Measurements from ENCODE around the gene EME2. TPM values are rescaled to one million over a fixed set of nuclear protein-coding genes. Genes with fewer than 3 reads are reported as not detected.
A peak's percentile ranks its signal among the peaks of the same experiment; 100 is the strongest.
"Not testable (repeated sequence)": the region's sequence is repeated elsewhere in the genome, so short reads cannot be mapped to it uniquely, and the experiment has no call there.

The EME2 gene
- total and polyA plus RNA-seq, 2 of the 13 experiments (the other 11 are each of a cell fraction or from before 2014, with no cell fraction given): 4.4 to 7.6 TPM

GRCh38 chr16:1732071-1732470 is 40.5 kb upstream of the EME2 start:
- Histone ChIP-seq H3K9me3 (ENCODE audit: low read length) (peaks cover 11% of the 10 kb centered on the region), H2AFZ (ENCODE audit: low read length) (no peak overlapping the region), H3K9ac (ENCODE audit: insufficient read depth, low read depth, low read length) (no peak overlapping the region), H3K4me2 (ENCODE audit: low read depth, low read length) (no peak overlapping the region), H4K20me1 (ENCODE audit: insufficient read depth, low read length) (no peaks in the 10 kb centered on the region), H3K36me3 (replicated peaks in 1 of 2; ENCODE audit: control insufficient read depth in 1 of 2, insufficient read depth in 2 of 2, low read length in 2 of 2) (peaks cover 26 to 46% of the 10 kb centered on the region in 2 experiments; a peak in 4 of 5 replicates), H3K27ac (ENCODE audit: extremely low read length, insufficient read depth, low read length) (no peak overlapping the region), H3K4me1 (ENCODE audit: insufficient read depth, low read length) (no peaks in the 10 kb centered on the region), H3K4me3 (replicated peaks in 1 of 3; ENCODE audit: insufficient read depth in 1 of 3, low read depth in 2 of 3, low read length in 3 of 3) (no peak overlapping the region), H3K27me3 (ENCODE audit: control insufficient read depth in 1 of 2, insufficient read depth in 2 of 2, low read length in 2 of 2) (no peaks in the 10 kb centered on the region; a peak in 1 of 5 replicates), H3K79me2 (ENCODE audit: insufficient read depth, low read length) (no peaks in the 10 kb centered on the region)
- ATAC-seq (no peak), DNase-seq (ENCODE audit: low spot score) (no peak), FAIRE-seq (no peak)
- in situ Hi-C loops (cut with HindIII; ENCODE audit: extremely low pct_ligation_motif_present, low pct_unique_long_range_greater_than_20kb) (no loop called here), intact Hi-C loops (cut with micrococcal nuclease; ENCODE audit: unreplicated experiment) (no loop called here)
- ChIA-PET POLR2A (no interaction called here), CTCF (ENCODE audit: low intra/inter-chr PET ratio, low total read pairs) (no interaction called here)
- WGBS (ENCODE audit: low lambda C conversion rate): 89% methylated on average over 11 of the region's 14 CpGs
- no peak for TF ChIP-seq ZNF598 (CRISPR knock-in tag; IDR thresholded peaks at IDR 0.05; ENCODE audit: borderline replicate concordance)
- TF ChIP-seq SMARCE1 (IDR thresholded peaks at IDR 0.05; ENCODE audit: borderline replicate concordance): no peak
- no TSS peak for BruUV-seq (replicated peaks)

GRCh38 chr16:1732551-1732987 is 40.0 kb upstream of the EME2 start:
- H3K27me3 ChIP-seq (ENCODE audit: control insufficient read depth in 1 of 2, insufficient read depth in 2 of 2, low read length in 2 of 2); in situ Hi-C loops (cut with HindIII; ENCODE audit: extremely low pct_ligation_motif_present, low pct_unique_long_range_greater_than_20kb); ATAC-seq; H3K79me2 ChIP-seq (ENCODE audit: insufficient read depth, low read length); DNase-seq (ENCODE audit: low spot score); H3K27ac ChIP-seq (ENCODE audit: extremely low read length, insufficient read depth, low read length); intact Hi-C loops (cut with micrococcal nuclease; ENCODE audit: unreplicated experiment); POLR2A ChIA-PET; H3K4me1 ChIP-seq (ENCODE audit: insufficient read depth, low read length); H3K4me3 ChIP-seq (replicated peaks in 1 of 3; ENCODE audit: insufficient read depth in 1 of 3, low read depth in 2 of 3, low read length in 3 of 3); CTCF ChIA-PET (ENCODE audit: low intra/inter-chr PET ratio, low total read pairs); H3K4me2 ChIP-seq (ENCODE audit: low read depth, low read length); H4K20me1 ChIP-seq (ENCODE audit: insufficient read depth, low read length); BruUV-seq (replicated peaks); FAIRE-seq; H3K9ac ChIP-seq (ENCODE audit: insufficient read depth, low read depth, low read length); H2AFZ ChIP-seq (ENCODE audit: low read length): not testable (repeated sequence)
- 0 out of 2 replicates have a peak, but pooled peaks have one; percentile 70 for TF ChIP-seq HNRNPL (IDR thresholded peaks at IDR 0.05; ENCODE audit: low read depth, low read length)
- Histone ChIP-seq H3K9me3 (ENCODE audit: low read length) (peaks cover 11% of the 10 kb centered on the region), H3K36me3 (replicated peaks in 1 of 2; ENCODE audit: control insufficient read depth in 1 of 2, insufficient read depth in 2 of 2, low read length in 2 of 2) (peaks cover 23 to 41% of the 10 kb centered on the region in 2 experiments; a peak in 4 of 5 replicates)
- 93% methylated on average over 18 of the region's 21 CpGs for WGBS (ENCODE audit: low lambda C conversion rate)

Data from HepG2 (cell line).